Pancreas (tissue), 10 donors: ENCODE data around the gene ABCA6. TPM values are rescaled to one million over a fixed set of nuclear protein-coding genes. Genes with fewer than 3 reads are reported as not detected.

Source experiments
- ATAC-seq, 4 donors: fragments of 200-7000 bp; cut with Tn5 transposase; one replicate each; pipeline versions ENCODE4 v1.8.0 to v1.9.1; 2020; ENCODE audit warnings: mild to moderate bottlenecking in 4 of 4, moderate library complexity in 4 of 4
- DNase-seq, 6 donors: peaks; one replicate each; pipeline ENCODE4 v3.0.0-alpha.2; 2020
- FAIRE-seq: peaks from 2 replicates; lab custom pipeline; 2012; peaks lifted over from hg19 to GRCh38; lab: Jason Lieb, UNC
- H3K27ac ChIP-seq, 4 donors: fragments of 200-600 bp; sonication (generic); 1 replicate in 3 of 4; 2 replicates in 1 of 4; pipeline versions ENCODE4 v1.5.0 to v1.8.0; 2020
- H3K27me3 ChIP-seq, 4 donors: fragments of 200-600 bp; one replicate each; pipeline ENCODE4 v1.8.0; 2021
- H3K36me3 ChIP-seq, 3 donors: fragments of 200-600 bp; sonication (generic) in 1 of 3; one replicate each; pipeline versions ENCODE4 v1.5.0 to v1.8.0; 2020 to 2021
- H3K4me1 ChIP-seq, 3 donors: fragments of 200-600 bp; one replicate each; pipeline ENCODE4 v1.8.0; 2021
- H3K4me3 ChIP-seq, 4 donors: fragments of 200-600 bp; sonication (generic) in 2 of 4; one replicate each; pipeline versions ENCODE4 v1.5.0 to v1.8.0; 2020 to 2021
- H3K9me3 ChIP-seq, 4 donors: fragments of 200-600 bp; one replicate each; pipeline ENCODE4 v1.8.0; 2021
- CTCF ChIP-seq, 4 donors: fragments of 200-600 bp; sonication (generic) in 3 of 4; IDR thresholded peaks; one replicate each; pipeline versions ENCODE4 v1.5.0 to v1.8.0; 2021; ENCODE audit warnings: antibody characterized with exemption in 4 of 4
- WGBS, 2 donors: extraction: QIAGEN DNeasy Blood & Tissue Kit; methylation state at CpG; one replicate each; pipeline ENCODE4 v1.1.7; 2013; 5-methylcytosine and 5-hydroxymethylcytosine counted together
- intact Hi-C, 3 donors: fragments of 100-400 bp; cut with DNase I; formaldehyde crosslinking; loops; one replicate each; pipeline versions ENCODE4 v1.11.1 to v1.14.2; 2022
- polyA plus RNA-seq, 2 donors: library from polyadenylated mRNA; stranded (reverse); fragments of 200-250 nt; gene quantifications; one replicate each; pipeline ENCODE4 v1.2.3, GENCODE V29; 2013
- total RNA-seq, 6 donors: library from RNA; stranded (reverse); fragmentation: NEBNext Ultra II Directional in 4 of 6; extraction: Animal tissue kit (Norgen Biotek cat#: 25700) in 4 of 6; gene quantifications; one replicate each; pipeline versions ENCODE4 v1.2.1 to v1.2.4, GENCODE V29; 2021 to 2023
- donor health status: healthy with polysubstance abuse.
- donor health status: DM: no; HTN: no; CAD: no; lungs with moderate emphysema.
- donor health status: DM: no; HTN: no; CAD: no.
- donor health status: control.
- donor health status: control.
- donor health status: Bipolar disorder and iron deficiency.
- donor health status: DM: yes; HTN: yes; CAD: no.
- donor health status: DM: no; HTN: no; CAD: no.
- donor health status: DM: no; HTN: no; CAD: no.
- donor health status: DM: yes; HTN: yes; CAD: no.

ABCA6 gene
- total and polyA plus RNA-seq, 8 donors = 0.85 to 11.0 (median 4.1) TPM

DNA sequence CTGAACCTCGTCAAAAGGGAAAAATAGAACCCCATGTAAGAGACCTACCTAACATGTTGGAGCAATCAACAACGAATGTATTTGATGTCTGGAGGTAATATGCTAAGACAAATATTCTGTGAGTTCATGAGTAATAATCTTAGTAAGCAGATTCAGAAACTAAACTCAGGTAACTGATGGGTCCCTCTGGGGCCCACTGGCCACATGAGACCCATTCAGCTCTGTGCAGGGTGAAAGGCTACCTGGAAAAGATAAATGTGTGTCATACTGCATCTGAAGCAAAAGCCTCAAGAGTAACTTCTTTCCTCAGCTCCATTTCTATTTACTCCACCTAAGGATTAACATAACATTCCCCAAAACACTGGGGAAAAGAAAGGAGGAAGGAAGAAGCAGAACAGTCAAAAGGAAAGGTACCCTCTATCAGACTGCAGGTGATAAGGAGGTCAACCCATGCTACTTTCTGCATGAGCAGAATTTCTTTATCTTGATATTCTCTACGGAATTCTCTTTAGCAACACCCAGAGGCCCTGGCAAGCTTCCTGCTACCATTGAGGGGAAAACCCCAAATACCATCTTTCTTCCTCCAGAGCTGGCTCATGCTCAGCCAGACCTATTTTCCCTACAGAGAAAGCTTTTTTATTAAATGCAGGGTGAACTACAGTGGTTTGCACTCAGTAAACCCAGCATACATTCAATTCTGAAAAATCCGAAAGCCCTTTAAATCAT, 37.7 kb upstream of the ABCA6 start:
- Histone ChIP-seq H3K4me1 (no peaks in the 10 kb centered on the region), H3K36me3 (no peaks in the 10 kb centered on the region), H3K4me3 (no peak overlapping the region), H3K27ac (no peak overlapping the region), H3K9me3 (no peaks in the 10 kb centered on the region), H3K27me3 (no peaks in the 10 kb centered on the region)
- no peak for TF ChIP-seq CTCF (IDR thresholded peaks at IDR 0.05)
- ATAC-seq (peak in 1 of 4 donors; percentile 76), DNase-seq (peak in 1 of 6 donors; percentile 18), FAIRE-seq (no peak)
- intact Hi-C loops = no loop called here
- 64 to 66% methylated on average over 4 of the region's 4 CpGs for WGBS, 2 donors

GRCh38 chr17:69176457-69176795, 34.7 kb upstream of the ABCA6 start:
- FAIRE-seq (no peak), ATAC-seq (no peak), DNase-seq (no peak)
- TF ChIP-seq CTCF (IDR thresholded peaks at IDR 0.05) = no peak
- Histone ChIP-seq H3K4me3 (no peak overlapping the region), H3K9me3 (no peaks in the 10 kb centered on the region), H3K36me3 (no peaks in the 10 kb centered on the region), H3K27me3 (no peaks in the 10 kb centered on the region), H3K27ac (no peak overlapping the region), H3K4me1 (no peaks in the 10 kb centered on the region)
- intact Hi-C loops = no loop called here
- WGBS, 2 donors = 94 to 97% methylated on average over 1 of the region's 1 CpG

DNA sequence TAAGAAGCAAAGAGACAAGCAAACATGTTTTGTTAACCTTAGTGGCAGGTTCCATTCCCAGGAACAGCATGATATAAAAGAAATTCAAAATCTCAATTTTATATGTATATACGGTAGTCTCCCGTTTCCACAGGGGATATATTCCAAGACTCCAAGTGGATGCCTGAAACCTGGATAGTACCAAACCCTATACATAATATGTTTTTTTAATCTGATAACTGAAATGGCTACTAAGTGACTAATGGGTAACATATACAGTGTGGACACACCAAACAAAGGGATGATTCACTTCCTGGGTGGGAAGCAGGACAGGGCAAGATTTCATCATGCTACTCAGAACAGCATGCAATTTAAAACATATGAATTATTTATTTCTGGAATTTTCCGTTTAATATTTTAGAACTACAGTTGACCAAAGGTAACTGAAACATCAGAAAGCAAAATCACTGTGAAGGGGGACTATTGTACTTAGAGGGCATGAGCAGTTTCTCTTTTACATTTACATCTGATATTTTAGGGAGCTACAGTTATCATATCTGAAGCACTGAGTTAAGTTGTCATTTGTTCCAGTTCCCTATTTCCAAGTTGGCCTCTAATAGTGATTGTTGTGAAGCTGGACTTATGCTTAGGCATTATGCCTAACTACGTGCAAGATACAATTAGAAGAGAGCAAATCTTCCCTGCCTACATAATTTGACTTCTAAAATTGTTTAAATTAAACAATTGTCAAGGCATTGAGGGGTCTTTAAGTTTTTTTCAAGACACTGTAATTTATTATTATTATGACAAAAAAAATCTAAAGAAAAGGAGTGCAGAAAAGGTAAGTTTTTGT, 34.1 kb upstream of the ABCA6 start:
- Histone ChIP-seq H3K27me3 (no peaks in the 10 kb centered on the region), H3K4me3 (no peak overlapping the region), H3K27ac (no peak overlapping the region), H3K36me3 (no peaks in the 10 kb centered on the region), H3K4me1 (no peaks in the 10 kb centered on the region), H3K9me3 (no peaks in the 10 kb centered on the region)
- DNase-seq (no peak), ATAC-seq (peak in 3 of 4 donors; percentile 24 to 72 (median 37)), FAIRE-seq (no peak)
- no peak for TF ChIP-seq CTCF (IDR thresholded peaks at IDR 0.05)
- intact Hi-C loops = no loop called here
- WGBS, 2 donors = 88 to 92% methylated on average over 4 of the region's 4 CpGs

DNA sequence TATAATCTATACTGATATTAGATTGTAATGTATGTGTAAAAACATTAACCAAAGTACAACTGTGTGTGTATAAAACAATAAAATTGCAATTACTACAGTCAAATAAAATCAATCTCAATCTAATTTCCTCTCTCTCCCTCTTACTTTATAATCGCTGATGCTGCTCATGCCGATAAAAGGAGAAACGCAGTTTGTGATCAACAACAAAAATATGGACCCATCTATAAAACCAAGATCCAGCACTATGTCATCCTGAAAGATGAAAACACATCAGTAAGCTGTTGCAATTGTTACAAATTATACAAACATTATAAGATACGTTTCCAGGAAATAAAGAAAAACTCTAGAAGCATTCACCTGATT, 33.5 kb upstream of the ABCA6 start:
- no peaks in the 10 kb centered on the region for H3K9me3 ChIP-seq
- FAIRE-seq = no peak

More for the DNA sequence above, 33.5 kb upstream of the ABCA6 start:
- Histone ChIP-seq H3K27ac (no peak overlapping the region), H3K36me3 (no peaks in the 10 kb centered on the region), H3K4me1 (no peaks in the 10 kb centered on the region), H3K4me3 (no peak overlapping the region), H3K27me3 (no peaks in the 10 kb centered on the region)
- DNase-seq (no peak), ATAC-seq (no peak)
- 91 to 92% methylated on average over 4 of the region's 4 CpGs for WGBS, 2 donors
- no peak for TF ChIP-seq CTCF (IDR thresholded peaks at IDR 0.05)
- intact Hi-C loops = no loop called here
